ENCODE measurements around the gene HS6ST3.

DNA sequence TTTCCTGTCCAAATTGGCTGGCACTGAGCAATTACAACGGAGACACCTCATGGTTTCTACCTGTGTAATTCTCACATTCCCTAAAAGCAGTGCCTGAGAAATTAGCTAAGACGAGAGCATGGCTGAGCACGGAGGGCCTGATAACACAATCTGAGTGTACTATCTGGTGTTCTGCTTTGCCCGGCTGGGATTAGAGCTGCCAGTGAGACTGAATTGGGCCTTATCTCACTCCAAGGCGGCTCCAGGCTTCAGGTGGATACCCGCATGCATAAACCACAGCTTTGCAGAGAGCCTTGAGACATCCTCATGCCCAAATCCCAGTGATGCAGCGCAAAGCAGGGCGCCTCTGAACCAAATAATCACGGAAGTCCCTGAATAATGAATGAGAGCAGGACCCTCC is 732.1 kb downstream of the HS6ST3 start:
- TF ChIP-seq CTCF (IDR thresholded peaks at IDR 0.05) (no peak), POLR2A (IDR thresholded peaks at IDR 0.05) (no peak)

All from adrenal gland (tissue), 5 donors.